A673 (cell line): ENCODE measurements around the gene FBN1.

Experiments used
- CTCF ChIP-seq: fragments of 300-800, 200-600 bp; sonication (generic); conservative IDR thresholded peaks from 2 replicates; pipeline ENCODE4 v1.5.1; 2017; ENCODE audit warnings: low read depth, mild to moderate bottlenecking, antibody characterized with exemption, low read length, moderate library complexity, mixed read lengths
- EZH2 ChIP-seq: fragments of 200-600 bp; sonication (generic); IDR thresholded peaks from 2 replicates; pipeline ENCODE4 v1.6.1; 2017; ENCODE audit warnings: borderline replicate concordance, low read depth, mild to moderate bottlenecking, mixed read lengths, antibody characterized with exemption, low read length; ENCODE audit not compliant: poor library complexity, severe bottlenecking

GRCh38 chr15:48564690-48565089 is 80.8 kb downstream of the FBN1 start:
- TF ChIP-seq CTCF (no peak), EZH2 (no peak)
